Parathyroid adenoma (tissue), 2 donors: Measurements from ENCODE around the gene PER2.
A peak's percentile ranks its signal among the peaks of the same experiment; 100 is the strongest.

Experiments
- H2AFZ ChIP-seq: fragments of 300-600 bp; sonication (generic); one replicate; pipeline ENCODE4 v1.7.0; 2017; ENCODE audit warnings: antibody characterized with exemption, mild to moderate bottlenecking
- H3K27ac ChIP-seq: fragments of 300-600 bp; sonication (generic); one replicate; pipeline ENCODE4 v1.7.0; 2017
- H3K27me3 ChIP-seq: fragments of 300-600 bp; sonication (generic); one replicate; pipeline ENCODE4 v1.7.0; 2017; ENCODE audit warnings: low read length; ENCODE audit not compliant: control insufficient read depth, insufficient read depth
- H3K36me3 ChIP-seq: fragments of 300-600 bp; sonication (generic); one replicate; pipeline ENCODE4 v1.7.0; 2017; ENCODE audit warnings: low read length; ENCODE audit not compliant: control insufficient read depth, insufficient read depth
- H3K4me1 ChIP-seq: fragments of 300-600 bp; sonication (generic); one replicate; pipeline ENCODE4 v1.7.0; 2017; ENCODE audit warnings: control low read depth
- H3K4me2 ChIP-seq: fragments of 300-600 bp; sonication (generic); one replicate; pipeline ENCODE4 v1.7.0; 2017; ENCODE audit warnings: low read length
- H3K4me3 ChIP-seq: fragments of 300-600 bp; sonication (generic); one replicate; pipeline ENCODE4 v1.7.0; 2017; ENCODE audit warnings: low read depth, low read length
- H3K79me2 ChIP-seq: fragments of 300-600 bp; sonication (generic); one replicate; pipeline ENCODE4 v1.7.0; 2017; ENCODE audit warnings: control low read depth
- H3K9ac ChIP-seq: fragments of 300-600 bp; sonication (generic); one replicate; pipeline ENCODE4 v1.7.0; 2017; ENCODE audit warnings: mild to moderate bottlenecking
- H3K9me3 ChIP-seq: fragments of 300-600 bp; sonication (generic); one replicate; pipeline ENCODE4 v1.7.0; 2017; ENCODE audit warnings: low read length; ENCODE audit not compliant: control insufficient read depth
- CTCF ChIP-seq: fragments of 300-600 bp; sonication (generic); IDR thresholded peaks from one replicate; pipeline ENCODE4 v1.7.0; 2017; ENCODE audit warnings: antibody characterized with exemption, mild to moderate bottlenecking
- donor health status: primary hyperparathyroidism.

PER2 gene

GRCh38 chr2:238220274-238220891 lies 68.0 kb downstream of the PER2 start:
- Histone ChIP-seq H3K27me3 (no peaks in the 10 kb centered on the region), H3K4me3 (no peak overlapping the region), H3K4me2 (no peak overlapping the region), H3K4me1 (no peaks in the 10 kb centered on the region), H3K79me2 (no peaks in the 10 kb centered on the region), H3K36me3 (no peaks in the 10 kb centered on the region), H3K9ac (no peak overlapping the region), H3K27ac (no peak overlapping the region), H2AFZ (no peak overlapping the region), H3K9me3 (no peaks in the 10 kb centered on the region)
- no peak for TF ChIP-seq CTCF

GRCh38 chr2:238216651-238217184 lies 71.7 kb downstream of the PER2 start:
- Histone ChIP-seq H3K9me3 (no peaks in the 10 kb centered on the region), H3K9ac (no peak overlapping the region), H3K36me3 (no peaks in the 10 kb centered on the region), H3K27me3 (no peaks in the 10 kb centered on the region), H3K27ac (no peak overlapping the region), H3K4me2 (no peak overlapping the region), H3K79me2 (no peaks in the 10 kb centered on the region), H2AFZ (no peak overlapping the region), H3K4me1 (no peaks in the 10 kb centered on the region), H3K4me3 (no peak overlapping the region)
- TF ChIP-seq CTCF: no peak

GRCh38 chr2:238207006-238207405 lies 81.4 kb downstream of the PER2 start:
- Histone ChIP-seq H3K27ac (no peak overlapping the region), H3K27me3 (no peaks in the 10 kb centered on the region), H3K4me2 (no peak overlapping the region), H3K36me3 (no peaks in the 10 kb centered on the region), H3K9ac (no peak overlapping the region), H2AFZ (no peak overlapping the region), H3K79me2 (peaks cover 9% of the 10 kb centered on the region), H3K4me3 (no peak overlapping the region), H3K9me3 (no peaks in the 10 kb centered on the region), H3K4me1 (peaks cover 6% of the 10 kb centered on the region)
- no peak for TF ChIP-seq CTCF

GRCh38 chr2:238203973-238204683 lies 84.3 kb downstream of the PER2 start:
- Histone ChIP-seq H3K9ac (no peak overlapping the region), H3K9me3 (no peaks in the 10 kb centered on the region), H3K4me3 (peak overlapping the region; percentile 50), H3K4me1 (peaks cover 8% of the 10 kb centered on the region), H3K4me2 (peak overlapping the region; percentile 69), H3K79me2 (peaks cover 32% of the 10 kb centered on the region), H3K36me3 (no peaks in the 10 kb centered on the region), H3K27me3 (no peaks in the 10 kb centered on the region), H2AFZ (peak overlapping the region; percentile 83), H3K27ac (peak overlapping the region; percentile 58)
- TF ChIP-seq CTCF: no peak
